Measurements from ENCODE around the gene CCDC7.
"Not testable (repeated sequence)": the region's sequence is repeated elsewhere in the genome, so short reads cannot be mapped to it uniquely, and the experiment has no call there.

The CCDC7 gene

GRCh38 chr10:32751582-32751981, 305.6 kb downstream of the CCDC7 start:
- Histone ChIP-seq H3K4me3 (no peak overlapping the region), H4K20me1 (no peaks in the 10 kb centered on the region)
- no peak for TF ChIP-seq Cebpa-rat (IDR thresholded peaks at IDR 0.05)

DNA sequence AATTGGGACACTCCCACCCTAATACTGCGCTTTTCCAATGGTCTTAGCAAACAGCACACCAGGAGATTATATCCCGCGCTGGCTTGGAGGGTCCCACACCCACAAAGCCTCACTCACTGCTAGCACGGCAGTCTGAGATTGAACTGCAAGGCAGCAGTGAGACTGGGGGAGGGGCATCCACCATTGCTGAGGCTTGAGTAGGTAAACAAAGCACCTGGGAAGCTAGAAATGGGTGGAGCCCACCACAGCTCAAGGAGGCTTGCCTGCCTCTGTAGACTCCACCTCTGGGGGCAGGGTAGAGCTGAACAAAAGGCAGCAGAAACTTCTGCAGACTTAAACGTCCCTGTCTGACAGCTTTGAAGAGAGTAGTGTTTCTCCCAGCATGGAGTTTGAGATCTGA, 309.0 kb downstream of the CCDC7 start:
- not testable (repeated sequence) for H3K27me3 ChIP-seq, H3K4me2 ChIP-seq, H4K20me1 ChIP-seq, H3K9me3 ChIP-seq, H3K27ac ChIP-seq, H3K4me3 ChIP-seq, H3K4me1 ChIP-seq, H3K36me3 ChIP-seq, H3K9ac ChIP-seq

More at GRCh38 chr10:32751582-32751981, 305.6 kb downstream of the CCDC7 start:
- H3K4me1 ChIP-seq: no peaks in the 10 kb centered on the region
- H3K36me3 ChIP-seq: peaks cover 4% of the 10 kb centered on the region; the same call in 1 of the 2 replicates
- H3K27me3 ChIP-seq: no peaks in the 10 kb centered on the region
- H3K9ac ChIP-seq: no peak overlapping the region
- H3K4me2 ChIP-seq: no peak overlapping the region
- peaks cover 6% of the 10 kb centered on the region; the same call in 1 of the 2 replicates for H3K9me3 ChIP-seq
- H3K27ac ChIP-seq: no peak overlapping the region

GRCh38 chr10:32771217-32771616, 325.3 kb downstream of the CCDC7 start:
- H3K27ac ChIP-seq: no peak overlapping the region
- no peaks in the 10 kb centered on the region for H4K20me1 ChIP-seq
- no peak for TF ChIP-seq Cebpa-rat (IDR thresholded peaks at IDR 0.05)
- H3K9me3 ChIP-seq: peaks cover 14% of the 10 kb centered on the region
- no peak overlapping the region for H3K9ac ChIP-seq
- no peaks in the 10 kb centered on the region for H3K4me1 ChIP-seq
- H3K4me2 ChIP-seq: no peak overlapping the region
- H3K27me3 ChIP-seq: no peaks in the 10 kb centered on the region
- no peak overlapping the region for H3K4me3 ChIP-seq
- no peaks in the 10 kb centered on the region for H3K36me3 ChIP-seq

DNA sequence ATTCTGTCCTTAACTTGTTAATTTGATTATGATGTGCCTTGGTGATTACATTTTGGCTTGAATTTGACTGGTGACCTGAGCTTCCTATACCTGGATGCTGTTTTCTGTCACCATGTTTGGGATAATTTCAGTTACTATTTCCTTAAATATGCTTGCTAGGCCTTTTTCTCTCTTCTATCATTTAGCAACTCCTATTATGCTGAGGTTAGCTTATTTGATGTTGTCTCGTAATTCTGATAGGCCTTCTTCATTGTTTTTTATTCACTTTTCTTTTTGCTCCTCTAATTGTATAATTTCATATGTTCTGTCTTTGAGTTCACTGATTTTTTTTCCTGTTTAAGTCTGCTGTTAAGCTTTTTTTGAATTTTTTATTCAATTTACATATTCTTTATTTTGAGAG, 327.2 kb downstream of the CCDC7 start:
- Histone ChIP-seq H3K27ac (no peak overlapping the region), H3K9me3 (peaks cover 14% of the 10 kb centered on the region), H3K9ac (no peak overlapping the region), H3K27me3 (no peaks in the 10 kb centered on the region), H3K4me1 (no peaks in the 10 kb centered on the region), H3K36me3 (no peaks in the 10 kb centered on the region), H3K4me2 (no peak overlapping the region), H4K20me1 (no peaks in the 10 kb centered on the region), H3K4me3 (no peak overlapping the region)
- TF ChIP-seq Cebpa-rat (IDR thresholded peaks at IDR 0.05): no peak

DNA sequence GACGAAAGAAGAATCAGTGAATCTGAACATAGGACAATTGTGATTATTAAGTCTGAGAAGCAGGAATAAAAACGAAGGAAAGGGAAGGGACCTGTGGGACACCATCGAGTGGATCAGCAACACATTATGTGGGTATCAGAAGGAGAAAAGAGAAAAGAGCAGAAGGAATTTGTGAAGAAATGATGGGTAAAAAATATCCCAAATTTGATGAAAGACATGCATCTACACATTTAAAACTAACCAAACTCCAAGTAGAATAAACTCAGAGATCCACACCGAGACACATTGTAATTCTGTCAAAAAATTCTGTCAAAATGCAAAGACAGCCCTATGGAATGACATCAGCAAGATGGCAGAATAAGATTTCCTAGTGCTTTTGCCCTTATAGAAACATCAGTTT, 341.0 kb downstream of the CCDC7 start:
- no peak overlapping the region for H3K27ac ChIP-seq
- no peaks in the 10 kb centered on the region for H3K36me3 ChIP-seq
- no peaks in the 10 kb centered on the region for H3K4me1 ChIP-seq
- no peak overlapping the region for H3K9ac ChIP-seq
- H3K4me3 ChIP-seq: no peak overlapping the region
- no peak overlapping the region for H3K4me2 ChIP-seq
- no peaks in the 10 kb centered on the region for H4K20me1 ChIP-seq
- H3K27me3 ChIP-seq: no peaks in the 10 kb centered on the region
- H3K9me3 ChIP-seq: no peaks in the 10 kb centered on the region
- TF ChIP-seq Cebpa-rat (IDR thresholded peaks at IDR 0.05): no peak

GRCh38 chr10:32787690-32788284, 341.8 kb downstream of the CCDC7 start:
- Histone ChIP-seq H3K36me3 (no peaks in the 10 kb centered on the region), H3K27ac (no peak overlapping the region), H3K4me3 (no peak overlapping the region), H3K27me3 (no peaks in the 10 kb centered on the region), H3K9ac (no peak overlapping the region), H3K4me2 (no peak overlapping the region), H3K9me3 (no peaks in the 10 kb centered on the region), H4K20me1 (no peaks in the 10 kb centered on the region), H3K4me1 (no peaks in the 10 kb centered on the region)
- no peak for TF ChIP-seq Cebpa-rat (IDR thresholded peaks at IDR 0.05)

- Histone ChIP-seq H3K4me1 (no peaks in the 10 kb centered on the region), H3K4me2 (no peak overlapping the region), H3K9ac (no peak overlapping the region), H4K20me1 (no peaks in the 10 kb centered on the region), H3K9me3 (no peaks in the 10 kb centered on the region), H3K36me3 (no peaks in the 10 kb centered on the region), H3K27ac (no peak overlapping the region), H3K4me3 (no peak overlapping the region), H3K27me3 (no peaks in the 10 kb centered on the region)
- TF ChIP-seq Cebpa-rat (IDR thresholded peaks at IDR 0.05): no peak
Observed at GRCh38 chr10:32788359-32788758, 342.4 kb downstream of the CCDC7 start.

DNA sequence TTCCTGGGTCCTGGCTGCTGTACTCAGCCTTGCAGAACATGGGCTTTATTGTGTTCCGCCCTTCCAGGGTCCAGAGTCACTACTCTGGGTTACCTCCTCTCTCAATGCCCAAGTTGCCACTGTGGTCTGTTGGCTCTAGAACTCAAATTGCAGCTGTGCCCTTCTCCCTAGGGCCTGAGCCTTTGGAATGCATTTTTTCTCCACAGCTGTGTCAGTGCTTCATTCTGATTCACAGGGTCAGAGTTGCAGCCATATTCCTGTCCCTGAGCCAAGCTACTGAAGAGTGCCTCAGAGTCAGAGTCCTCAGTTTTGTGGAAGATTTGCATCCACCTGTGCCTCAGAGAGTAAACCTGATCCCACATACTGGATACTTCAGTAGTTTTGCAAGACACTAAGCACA, 344.5 kb downstream of the CCDC7 start:
- no peaks in the 10 kb centered on the region for H3K36me3 ChIP-seq
- H3K27me3 ChIP-seq: no peaks in the 10 kb centered on the region
- no peaks in the 10 kb centered on the region for H3K9me3 ChIP-seq
- H3K9ac ChIP-seq: no peak overlapping the region
- no peak for TF ChIP-seq Cebpa-rat (IDR thresholded peaks at IDR 0.05)
- H4K20me1 ChIP-seq: no peaks in the 10 kb centered on the region
- no peak overlapping the region for H3K27ac ChIP-seq
- no peak overlapping the region for H3K4me3 ChIP-seq
- no peak overlapping the region for H3K4me2 ChIP-seq
- no peaks in the 10 kb centered on the region for H3K4me1 ChIP-seq

DNA sequence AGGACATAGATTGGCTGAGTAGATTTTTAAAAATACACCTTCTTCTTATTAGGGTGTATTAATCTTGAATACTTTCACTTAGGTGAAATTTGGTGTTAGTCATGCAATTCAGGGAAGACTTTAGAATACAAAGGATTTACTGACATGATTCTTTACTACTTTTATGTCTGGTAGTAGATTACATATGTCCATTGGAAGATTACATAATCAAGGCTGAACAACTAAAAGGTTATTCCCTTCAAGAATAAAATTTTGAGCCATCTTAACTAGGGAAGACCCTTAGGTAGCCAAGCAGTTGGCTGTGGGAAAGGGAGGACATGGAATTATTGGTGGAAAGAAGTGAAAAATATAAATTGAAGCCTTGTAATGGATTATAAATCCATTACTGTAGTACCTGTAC, 347.1 kb downstream of the CCDC7 start:
- Histone ChIP-seq H3K4me1 (no peaks in the 10 kb centered on the region), H3K27me3 (no peaks in the 10 kb centered on the region)
- TF ChIP-seq Cebpa-rat (IDR thresholded peaks at IDR 0.05): peak; percentile 44; the same call in 1 of the 2 replicates

GRCh38 chr10:32795598-32796183, 349.8 kb downstream of the CCDC7 start:
- H3K4me1 ChIP-seq: no peaks in the 10 kb centered on the region
- no peak for TF ChIP-seq Cebpa-rat (IDR thresholded peaks at IDR 0.05)
- H4K20me1 ChIP-seq: no peaks in the 10 kb centered on the region
- H3K27ac ChIP-seq: no peak overlapping the region
- H3K4me3 ChIP-seq: no peak overlapping the region
- no peaks in the 10 kb centered on the region for H3K27me3 ChIP-seq
- H3K9ac ChIP-seq: no peak overlapping the region
- no peaks in the 10 kb centered on the region for H3K9me3 ChIP-seq
- H3K4me2 ChIP-seq: no peak overlapping the region
- no peaks in the 10 kb centered on the region for H3K36me3 ChIP-seq

More for the DNA sequence above, 347.1 kb downstream of the CCDC7 start:
- Histone ChIP-seq H3K9me3 (no peaks in the 10 kb centered on the region), H3K9ac (no peak overlapping the region), H3K27ac (no peak overlapping the region), H4K20me1 (no peaks in the 10 kb centered on the region), H3K36me3 (no peaks in the 10 kb centered on the region), H3K4me2 (no peak overlapping the region), H3K4me3 (no peak overlapping the region)

DNA sequence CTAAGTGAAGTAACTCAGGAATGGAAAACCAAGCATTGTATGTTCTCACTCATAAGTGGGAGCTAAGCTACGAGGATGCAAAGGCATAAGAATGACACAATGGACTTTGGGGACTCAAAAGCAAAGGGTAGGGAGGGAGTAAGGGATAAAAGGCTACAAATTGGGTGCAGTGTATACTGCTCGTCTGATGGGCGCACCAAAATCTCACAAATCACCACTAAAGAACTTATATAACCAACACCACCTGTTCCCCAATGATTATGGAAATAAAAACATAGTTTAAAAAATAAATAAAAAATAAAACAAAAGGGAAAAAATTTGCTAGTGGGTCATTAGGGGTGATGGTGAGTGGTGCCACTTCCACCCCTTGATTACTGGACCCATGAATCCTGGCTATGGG, 351.5 kb downstream of the CCDC7 start:
- not testable (repeated sequence) for H3K27ac ChIP-seq

More for the DNA sequence above, 351.5 kb downstream of the CCDC7 start:
- not testable (repeated sequence) for H3K4me3 ChIP-seq, H3K36me3 ChIP-seq, H3K9me3 ChIP-seq, H3K4me2 ChIP-seq, H3K9ac ChIP-seq, H3K27me3 ChIP-seq, H3K4me1 ChIP-seq, H4K20me1 ChIP-seq
